NCI-H526 treated with DMSO at 0.1 percent for 48 hours (cell line): ENCODE data around the gene KCNK6.
A peak's percentile ranks its signal among the peaks of the same experiment; 100 is the strongest.

ENCODE experiments used
- DNase-seq: peaks from one replicate; lab custom pipeline; 2025; lab: John Stamatoyannopoulos, UW

KCNK6 gene

DNA sequence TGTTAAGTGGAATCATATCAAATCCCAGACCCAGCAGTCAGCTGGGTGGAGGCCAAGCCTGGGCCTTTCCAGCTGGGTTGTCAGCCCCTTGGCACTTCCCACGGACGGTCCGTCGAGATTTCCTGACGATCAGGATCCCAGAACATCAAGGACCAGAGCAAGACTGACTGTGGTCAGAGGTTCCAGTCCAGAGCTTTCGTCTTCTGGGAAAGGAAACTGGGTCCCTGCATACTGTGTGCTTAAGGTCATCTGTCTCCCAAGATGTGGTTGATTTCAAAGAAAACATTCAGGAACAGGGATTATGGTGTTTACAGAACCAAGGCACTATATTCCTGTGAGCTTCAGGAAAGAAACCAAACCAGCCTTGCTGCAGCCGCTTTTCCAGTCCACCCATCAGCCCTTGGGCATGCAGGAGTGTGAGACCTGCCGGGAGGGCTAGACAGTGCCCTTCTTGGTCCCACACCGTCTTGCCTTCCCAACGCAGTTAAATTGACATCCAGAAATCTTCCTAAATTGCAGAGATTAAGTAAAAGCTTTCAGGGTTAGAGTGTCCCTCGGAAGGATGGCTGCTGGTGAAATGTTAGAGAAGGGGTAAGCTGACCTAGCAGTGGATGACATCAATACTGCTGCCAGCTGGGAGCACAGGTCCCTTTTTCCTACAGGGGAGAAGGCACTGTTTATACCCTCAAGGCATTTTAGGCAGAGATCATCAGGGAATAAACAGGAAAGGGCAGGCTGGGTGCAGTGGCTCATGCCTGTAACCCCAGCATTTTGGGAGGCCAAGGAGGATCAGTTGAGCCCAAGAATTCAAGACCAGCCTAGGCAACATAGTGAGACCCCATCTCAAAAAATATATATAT, 20.6 kb upstream of the KCNK6 start:
- DNase-seq, result no peak

DNA sequence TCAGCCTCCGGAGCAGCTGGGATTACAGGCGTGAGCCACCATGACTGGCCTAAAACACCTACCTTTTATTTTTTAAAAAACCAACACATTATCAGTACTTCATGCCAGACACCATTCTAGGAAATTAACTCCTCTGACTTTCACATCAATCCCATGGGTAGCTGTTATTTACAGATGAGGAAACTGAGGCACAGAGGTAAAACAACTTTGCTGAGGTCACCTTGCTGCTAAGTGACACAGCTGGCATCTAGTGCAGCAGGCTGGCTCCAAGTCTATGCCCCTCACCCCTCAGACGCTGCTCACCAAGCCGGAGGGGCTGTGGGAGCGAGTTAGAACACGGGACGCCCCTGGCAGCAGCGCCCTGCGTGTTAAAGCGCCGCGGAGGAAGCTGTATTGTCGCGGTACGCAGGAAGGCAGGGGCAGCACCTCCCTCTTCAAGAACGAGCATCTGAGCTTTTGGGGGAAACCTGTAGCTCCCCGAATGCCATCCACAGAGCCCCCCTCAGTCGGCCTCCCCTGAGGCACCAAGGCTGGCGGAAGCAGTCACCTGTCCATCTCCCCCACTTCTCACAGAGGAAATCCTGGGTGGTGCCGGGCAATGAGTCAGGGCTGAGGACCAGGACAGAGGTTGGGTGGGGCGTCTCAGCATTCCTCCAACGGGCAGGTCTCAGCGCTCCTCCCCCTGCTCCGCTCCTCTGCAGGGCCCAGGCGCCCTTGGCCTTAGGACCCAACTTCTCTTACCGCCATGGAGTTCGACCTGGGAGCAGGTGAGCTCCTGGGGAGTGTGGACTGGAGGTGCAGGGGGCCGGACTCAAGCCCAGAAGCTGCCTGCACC, 15.9 kb upstream of the KCNK6 start, which contains the start of gene C19orf33:
C19orf33 (plus strand) TSS at position 735 of the 835 bp plus-strand sequence; CDS start at position 746, 11 bp downstream.
- DNase-seq, result no peak

DNA sequence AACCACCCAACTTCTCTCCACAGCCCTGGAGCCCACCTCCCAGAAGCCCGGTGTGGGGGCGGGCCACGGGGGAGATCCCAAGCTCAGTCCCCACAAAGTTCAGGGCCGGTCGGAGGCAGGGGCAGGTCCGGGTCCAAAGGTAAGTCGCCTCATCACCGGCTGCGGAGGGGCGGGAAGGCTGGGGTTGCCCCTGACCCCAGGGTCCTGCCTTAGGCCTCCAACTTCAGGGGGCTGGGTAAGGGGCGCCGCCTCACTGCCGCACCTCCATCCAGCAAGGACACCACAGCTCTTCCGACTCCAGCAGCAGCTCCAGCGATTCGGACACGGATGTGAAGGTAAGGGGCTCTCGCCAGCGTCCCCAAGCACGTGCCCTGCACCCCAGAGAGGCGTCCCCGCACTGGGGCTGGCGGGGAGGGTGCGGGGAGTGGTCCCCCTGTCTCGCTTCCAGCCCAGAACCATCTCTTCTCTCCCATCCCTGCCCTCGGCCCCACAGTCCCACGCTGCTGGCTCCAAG, 15.2 kb upstream of the KCNK6 start:
- no peak for DNase-seq

DNA sequence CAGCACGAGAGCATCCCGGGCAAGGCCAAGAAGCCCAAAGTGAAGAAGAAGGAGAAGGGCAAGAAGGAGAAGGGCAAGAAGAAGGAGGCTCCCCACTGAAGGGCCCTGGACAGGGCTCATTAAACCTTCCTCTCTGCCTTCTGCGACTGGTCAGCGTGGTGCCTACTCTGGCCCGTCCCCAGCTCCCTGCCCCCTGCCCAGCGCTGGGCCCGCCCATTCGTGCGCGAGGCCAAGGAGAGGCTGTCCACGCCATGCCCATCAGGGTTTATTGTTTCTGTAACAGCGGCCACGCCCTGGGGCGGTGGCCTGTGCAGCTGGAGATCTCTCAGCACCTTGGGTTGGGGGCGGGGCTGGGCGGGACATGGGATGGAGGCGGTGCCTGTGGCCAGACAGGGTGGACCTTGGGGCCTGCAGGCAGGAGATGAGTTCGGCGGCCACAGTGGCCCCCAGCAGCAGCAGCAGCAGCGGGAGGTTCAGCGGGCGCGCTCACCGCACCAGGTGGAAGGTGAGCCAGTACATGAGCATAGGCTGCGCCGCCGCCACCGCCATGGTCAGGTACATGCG, 14.7 kb upstream of the KCNK6 start:
- peak; percentile 10 for DNase-seq

DNA sequence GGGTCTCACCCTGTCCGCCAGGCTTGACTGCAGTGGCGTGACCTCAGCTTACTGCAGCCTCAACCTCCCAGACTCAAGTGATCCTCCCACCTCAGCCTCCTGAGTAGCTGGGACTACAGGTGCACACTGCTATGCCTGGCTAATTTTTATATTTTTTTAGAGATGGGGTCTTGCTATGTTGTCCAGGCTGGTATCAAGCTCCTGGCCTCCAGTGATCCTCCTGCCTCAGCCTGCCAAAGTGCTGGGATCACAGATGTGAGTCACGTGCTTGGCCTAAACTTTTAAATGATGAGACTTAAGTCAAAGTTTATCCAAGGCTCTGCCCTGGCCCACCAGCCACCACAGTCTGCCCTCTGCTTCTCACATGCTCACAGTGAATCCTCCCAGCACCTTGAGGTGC, 13.4 kb upstream of the KCNK6 start:
- no peak for DNase-seq

DNA sequence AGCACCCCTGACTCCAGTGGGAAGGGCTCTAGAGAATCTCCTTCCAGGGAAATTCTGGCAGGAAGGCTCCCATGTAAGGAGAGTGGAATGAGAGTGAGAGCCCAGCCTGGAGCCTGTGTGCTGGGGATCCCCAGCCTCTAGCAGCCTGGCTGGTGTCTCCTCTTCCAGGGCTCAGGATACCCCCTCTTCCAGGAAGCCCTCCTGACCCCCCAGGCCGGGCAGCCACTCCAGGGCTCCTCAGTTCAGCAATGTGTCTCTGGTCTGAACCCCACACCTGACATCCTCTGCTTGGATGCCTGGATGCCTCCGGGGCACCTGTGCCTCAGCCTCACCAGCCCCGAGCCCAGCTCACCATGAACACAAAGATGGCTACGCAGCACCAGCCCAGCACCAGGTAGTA, 12.6 kb upstream of the KCNK6 start:
- no peak for DNase-seq

DNA sequence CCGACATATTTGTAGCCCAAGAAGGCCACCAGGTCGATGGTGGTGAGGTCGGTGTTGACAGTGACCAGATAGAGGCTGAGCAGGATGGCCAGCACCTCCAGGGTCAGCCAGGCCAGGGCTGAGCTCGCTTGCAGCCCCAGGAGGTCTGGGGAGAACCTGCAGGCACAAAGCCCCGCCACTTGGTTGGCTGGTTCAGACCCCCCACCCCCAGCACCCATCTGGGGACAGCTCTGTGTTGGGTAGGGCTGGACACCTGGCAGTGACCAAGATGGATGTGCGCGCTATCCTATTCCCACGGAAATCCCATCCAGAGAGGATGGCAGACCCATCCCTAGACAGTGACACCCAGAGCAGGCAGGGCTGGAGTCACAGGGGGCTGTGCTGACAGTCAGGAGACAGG, 12.0 kb upstream of the KCNK6 start:
- no peak for DNase-seq

DNA sequence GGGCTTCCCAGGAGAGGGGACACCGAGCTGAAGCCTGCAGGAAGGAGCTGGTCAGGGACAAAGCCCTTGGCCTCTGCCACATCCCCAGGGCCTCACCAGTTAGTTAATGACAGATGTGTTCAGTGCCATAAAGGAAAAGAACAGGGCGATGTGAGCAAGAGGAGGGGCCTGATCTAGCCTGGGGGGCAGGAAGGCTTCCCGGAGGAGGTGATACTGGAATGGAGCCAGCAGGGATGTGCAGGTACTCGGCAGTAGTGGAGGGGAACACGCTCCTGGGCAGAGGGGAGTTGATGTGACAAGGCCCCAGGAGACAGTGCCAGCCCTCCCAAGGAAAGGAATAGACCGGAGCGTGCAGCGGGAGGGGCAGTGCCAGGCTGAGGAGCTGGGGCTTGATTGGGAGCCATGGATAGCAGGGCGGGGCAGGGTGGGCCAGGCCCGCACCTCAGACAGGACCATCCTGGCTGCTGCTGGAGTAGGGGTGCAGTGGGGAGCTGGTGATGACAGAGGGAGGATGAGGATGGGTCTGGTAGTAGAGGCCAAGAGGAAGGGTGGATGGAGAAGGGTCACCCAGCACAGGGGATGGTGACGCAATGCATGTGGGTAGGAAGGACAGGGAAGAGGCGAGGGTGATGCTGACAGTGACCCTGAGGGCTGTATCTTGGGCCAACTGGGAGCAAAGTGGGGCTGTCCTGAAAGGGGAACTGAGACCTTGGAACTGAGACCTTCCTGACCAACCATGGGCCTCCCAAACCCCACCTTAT, 11.5 kb upstream of the KCNK6 start:
- DNase-seq, result no peak

DNA sequence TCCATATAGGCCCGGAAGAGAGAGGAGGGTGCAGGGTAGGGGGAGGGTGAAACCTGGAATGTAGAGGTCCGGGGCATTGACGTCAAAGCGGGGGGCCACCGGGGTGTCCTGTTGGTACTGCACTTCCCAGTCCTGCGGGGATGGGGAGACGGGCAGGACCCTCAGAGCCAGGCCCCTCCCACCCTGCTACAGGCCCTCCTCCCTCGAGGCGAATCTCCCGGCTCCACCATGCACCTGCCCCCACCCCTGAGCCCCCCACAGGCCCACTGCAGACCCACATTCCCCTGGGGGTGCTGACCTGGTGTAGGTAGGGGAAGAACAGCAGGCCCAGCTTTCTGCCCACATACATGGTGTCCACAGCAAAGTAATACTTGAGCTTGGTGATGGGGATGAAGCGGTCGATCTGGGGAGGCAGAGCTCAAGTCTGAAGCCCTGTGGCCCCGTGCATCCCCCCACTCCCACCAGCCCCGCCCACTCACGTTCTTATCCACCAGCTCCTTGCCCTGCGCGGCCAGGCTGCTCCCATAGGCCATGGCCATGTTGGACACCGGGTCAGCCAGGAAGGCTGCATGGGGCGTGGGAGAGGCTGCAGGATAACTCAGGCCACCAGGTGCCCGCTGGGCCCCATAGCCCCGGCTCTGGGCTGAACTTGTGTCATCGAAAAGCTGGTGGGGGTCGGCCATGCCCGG, 10.6 kb upstream of the KCNK6 start:
- DNase-seq, result no peak

DNA sequence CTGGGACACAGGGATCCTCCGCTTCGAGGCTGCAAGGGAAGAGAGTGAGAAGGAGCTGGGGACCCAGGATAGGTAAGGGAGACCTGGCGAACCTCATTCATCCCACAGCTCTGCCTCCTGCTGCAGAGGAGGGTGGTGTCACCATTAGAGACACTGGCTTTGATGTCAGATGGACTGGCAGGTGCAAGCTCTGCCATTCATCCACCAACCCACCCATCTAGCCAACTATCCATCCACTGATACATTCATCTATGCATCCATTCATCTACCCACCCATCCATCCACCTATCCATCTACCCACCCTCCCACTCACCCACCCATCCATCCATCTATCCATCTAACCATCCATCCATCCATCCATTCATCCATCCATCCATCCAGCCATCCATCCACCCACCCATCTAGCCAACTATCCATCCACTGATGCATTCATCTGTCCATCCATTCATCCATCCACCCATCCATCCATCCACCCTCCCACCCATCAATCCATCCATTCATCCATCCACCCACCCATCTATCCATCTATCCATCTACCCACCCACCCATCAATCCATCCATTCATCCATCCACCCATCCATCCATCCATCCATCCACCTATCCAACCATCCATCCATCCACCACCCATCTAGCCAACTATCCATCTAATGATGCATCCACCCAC, 9.9 kb upstream of the KCNK6 start:
- no peak for DNase-seq

DNA sequence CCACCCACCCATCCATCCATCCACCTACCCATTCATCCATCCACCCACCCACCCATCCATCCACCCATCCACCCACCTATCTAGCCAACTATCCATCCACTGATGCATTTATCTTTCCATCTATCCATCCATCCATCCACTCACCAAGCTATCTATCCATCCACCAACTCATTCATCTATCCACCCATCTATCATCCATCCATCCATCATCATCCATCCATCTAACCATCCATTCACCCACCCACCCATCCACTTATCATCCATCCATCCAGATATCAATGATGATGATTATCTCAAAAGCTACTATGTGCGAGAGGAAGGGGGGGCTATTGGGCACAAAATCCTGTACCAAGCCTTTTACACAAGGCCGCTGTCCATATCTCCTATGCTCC, 9.4 kb upstream of the KCNK6 start:
- no peak for DNase-seq

DNA sequence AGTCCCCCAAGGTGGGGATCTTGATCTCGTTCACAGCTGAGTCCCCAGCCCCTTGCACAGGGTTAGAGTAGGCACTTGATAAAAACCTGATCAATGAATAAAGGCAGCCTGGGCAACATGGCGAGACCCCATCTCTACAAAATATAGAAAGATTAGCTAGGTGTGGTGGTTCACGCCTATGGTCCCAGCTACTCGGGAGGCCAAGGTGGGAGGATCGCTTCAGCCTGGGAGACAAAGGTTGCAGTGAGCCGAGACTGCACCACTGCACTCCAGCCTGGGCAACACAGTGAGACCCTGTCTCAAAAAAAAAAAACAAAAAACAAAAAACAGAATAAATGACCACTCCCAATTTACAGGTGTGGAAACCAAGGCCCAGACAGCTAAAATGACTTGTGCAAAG, 8.7 kb upstream of the KCNK6 start:
- no peak for DNase-seq

DNA sequence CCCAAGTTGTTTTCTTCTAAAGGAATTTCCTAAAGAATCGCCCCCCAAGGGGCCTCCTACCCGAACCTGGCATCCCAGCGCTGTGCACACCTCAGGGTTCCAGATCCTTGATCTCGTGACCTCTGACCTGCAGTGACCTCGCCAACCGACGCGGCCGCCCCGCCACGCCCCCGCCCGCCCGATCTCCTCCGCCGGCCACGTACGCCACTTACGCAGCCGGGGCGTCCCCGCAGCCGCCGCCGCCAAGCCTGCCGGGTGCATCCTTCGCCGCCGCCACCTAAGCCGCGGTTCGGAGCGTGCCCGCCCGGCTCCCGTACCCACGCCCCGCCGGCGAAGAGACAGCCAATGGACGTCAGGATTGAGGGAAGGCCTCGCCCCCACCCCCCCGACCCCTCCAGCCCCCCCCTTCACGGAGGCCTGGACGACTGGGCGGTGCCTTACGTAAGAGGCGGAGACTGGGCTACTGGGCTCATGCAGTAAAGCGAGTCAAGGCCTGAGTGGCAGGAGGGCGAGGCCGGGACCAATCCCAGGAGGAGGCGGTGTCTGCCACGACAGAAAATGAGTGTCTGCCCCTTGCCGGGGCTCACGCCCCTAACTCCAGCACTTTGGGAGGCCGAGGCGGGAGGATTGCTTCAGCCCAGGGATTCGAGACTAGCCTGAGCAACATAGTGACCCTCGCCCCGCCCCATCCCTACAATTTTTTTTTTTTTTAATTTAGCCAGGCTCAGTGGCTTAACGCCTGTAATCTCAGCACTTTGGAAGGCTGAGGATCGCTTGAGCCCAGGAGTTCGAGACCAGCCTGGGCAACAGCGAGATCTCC, 3.8 kb upstream of the KCNK6 start, which contains the start of gene YIF1B:
YIF1B (minus strand) TSS at position 291 of the 820 bp plus-strand sequence; CDS start at position 261, 30 bp downstream.
- DNase-seq, result peak; percentile 97

DNA sequence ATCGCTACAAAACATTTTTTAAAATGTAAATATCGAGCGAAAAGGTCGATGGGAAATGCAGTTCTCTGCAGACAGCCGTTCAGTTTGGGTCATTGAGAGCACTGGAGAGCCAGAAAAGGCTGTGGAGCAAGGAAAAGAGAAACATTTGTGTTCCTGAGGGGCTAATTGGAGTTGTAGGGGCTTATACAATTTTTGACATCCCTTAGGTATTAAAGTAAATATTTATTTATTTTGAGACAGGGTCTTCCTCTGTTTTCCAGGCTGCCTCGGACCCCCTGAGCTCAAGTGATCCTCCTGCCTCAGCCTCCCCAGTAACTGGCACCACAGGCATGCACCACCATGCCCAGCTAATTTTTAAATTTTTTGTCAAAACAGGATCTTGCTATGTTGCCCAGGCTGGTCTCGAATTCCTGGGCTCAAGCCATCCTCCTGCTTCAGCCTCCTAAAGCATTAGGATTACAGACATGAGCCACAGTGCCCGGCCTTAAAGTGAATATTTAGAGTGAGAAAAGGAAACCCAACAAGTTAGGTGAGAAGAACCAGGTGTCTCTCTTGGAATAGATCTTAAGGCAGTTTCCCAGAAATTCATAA, 3.1 kb upstream of the KCNK6 start:
- no peak for DNase-seq

DNA sequence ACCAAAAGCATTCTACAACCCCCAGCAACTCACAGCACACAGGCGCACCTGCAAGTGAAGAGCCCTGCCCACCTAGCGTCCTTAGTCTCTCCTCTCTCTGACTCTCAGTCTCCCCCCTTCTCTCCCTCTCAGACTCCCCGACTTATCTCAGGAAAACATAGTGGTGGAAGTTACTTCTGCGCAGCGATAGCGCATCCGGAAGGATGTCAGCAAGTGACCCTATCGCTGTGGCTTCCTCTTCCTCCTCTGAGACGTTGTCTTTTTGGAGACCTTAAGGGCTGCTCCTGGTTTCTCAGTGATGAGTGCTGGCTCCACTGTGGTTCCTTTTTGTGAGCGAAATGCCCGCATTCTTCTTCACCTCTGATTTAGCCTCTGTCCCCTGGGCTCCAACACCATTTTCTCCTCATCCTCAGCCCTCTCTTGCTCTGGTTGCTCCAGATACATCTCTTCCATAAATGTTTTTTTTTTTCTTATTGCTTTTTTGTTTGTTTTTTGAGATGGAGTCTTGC, 2.5 kb upstream of the KCNK6 start:
- no peak for DNase-seq

DNA sequence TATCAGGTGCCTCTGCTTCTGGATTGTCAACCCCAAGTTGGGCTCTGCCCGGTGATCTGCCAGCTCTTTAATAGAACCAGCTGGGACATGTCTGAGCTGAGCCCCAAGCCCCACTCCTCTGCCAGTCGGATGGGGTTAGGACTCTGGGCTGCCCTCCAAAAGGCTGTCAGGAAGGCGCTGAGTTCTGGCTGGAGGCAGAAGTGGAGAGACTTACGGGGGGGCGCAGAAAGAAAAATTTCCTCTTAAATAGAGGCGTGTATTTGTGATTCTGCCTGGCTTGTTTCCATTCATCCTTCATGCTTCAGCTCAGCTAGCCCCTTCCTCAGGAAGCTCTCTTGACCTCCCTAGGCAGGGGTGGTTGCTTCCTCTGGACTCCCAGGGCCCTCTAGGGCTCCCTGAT, 985 bp upstream of the KCNK6 start:
- no peak for DNase-seq

DNA sequence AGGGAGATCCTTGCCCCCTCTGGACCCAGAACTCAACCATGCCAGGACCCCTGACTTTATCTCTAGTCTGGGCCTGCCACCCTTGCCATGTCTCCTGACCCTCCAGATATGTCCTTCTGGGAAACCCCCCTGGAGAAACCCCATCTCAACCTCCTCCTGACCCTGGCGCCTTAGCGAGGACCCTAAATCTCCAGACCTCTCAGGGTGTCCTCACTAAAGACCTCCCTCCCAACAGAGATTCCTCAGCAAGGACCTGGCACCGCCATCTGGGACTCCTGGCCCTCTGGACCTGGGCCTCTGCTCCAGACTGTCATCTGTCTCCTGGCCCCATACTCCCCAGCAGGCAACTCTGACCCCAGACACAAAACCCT, 1.3 kb downstream of the KCNK6 start:
- no peak for DNase-seq

DNA sequence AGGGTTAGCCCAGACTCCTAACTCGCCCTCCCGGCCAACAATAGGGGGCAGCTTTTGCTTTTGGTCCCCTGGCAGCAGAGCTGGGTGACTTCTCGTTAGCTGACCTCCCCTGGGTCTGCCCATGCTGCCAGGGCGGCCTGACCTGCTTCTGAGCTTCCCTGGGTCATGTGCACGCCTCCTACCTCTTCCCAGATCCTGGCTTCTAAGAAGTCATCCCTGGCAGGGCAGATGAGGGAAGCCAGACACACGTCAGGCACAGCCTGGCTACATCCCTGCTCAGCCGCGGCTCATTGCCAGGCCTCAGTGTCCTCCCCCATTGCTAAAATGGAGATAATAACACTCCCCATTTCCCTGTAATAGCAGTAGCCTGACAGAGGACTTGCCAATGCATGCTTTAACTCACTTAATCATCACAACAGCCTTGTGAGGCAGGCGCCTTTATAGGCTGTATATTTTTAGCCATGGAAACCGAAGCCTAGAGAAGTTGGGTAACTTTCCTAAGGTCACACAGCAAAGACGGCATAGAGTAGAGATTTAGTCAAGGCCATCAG, 2.1 kb downstream of the KCNK6 start:
- no peak for DNase-seq

DNA sequence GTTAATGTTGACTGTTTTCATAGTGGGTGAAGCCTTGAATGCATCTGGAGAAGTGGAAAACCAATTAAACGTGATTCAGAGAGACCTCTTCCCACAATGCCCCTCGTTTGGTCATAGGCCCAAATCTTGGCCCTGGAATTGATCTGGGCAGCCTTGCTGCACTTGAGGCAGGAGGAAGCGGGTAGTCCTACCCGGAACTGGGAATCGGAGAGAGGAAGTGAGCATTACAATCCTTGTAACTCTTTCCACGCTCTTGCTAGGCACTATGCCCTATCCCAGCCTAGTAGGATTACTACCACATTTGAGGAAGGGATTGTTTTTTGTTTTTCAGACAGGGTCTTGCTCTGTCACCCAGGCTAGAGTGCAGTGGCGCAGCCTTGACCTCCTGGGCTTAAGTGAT, 3.6 kb downstream of the KCNK6 start:
- DNase-seq, result no peak
